ENCODE data around the gene C2orf80. TPM values are rescaled to one million over a fixed set of nuclear protein-coding genes. Genes with fewer than 3 reads are reported as not detected.
A peak's percentile ranks its signal among the peaks of the same experiment; 100 is the strongest.

The C2orf80 gene
- total and polyA plus RNA-seq, 9 of the 15 experiments (the other 6 are each of a cell fraction or from before 2014, with no cell fraction given) = not detected

DNA sequence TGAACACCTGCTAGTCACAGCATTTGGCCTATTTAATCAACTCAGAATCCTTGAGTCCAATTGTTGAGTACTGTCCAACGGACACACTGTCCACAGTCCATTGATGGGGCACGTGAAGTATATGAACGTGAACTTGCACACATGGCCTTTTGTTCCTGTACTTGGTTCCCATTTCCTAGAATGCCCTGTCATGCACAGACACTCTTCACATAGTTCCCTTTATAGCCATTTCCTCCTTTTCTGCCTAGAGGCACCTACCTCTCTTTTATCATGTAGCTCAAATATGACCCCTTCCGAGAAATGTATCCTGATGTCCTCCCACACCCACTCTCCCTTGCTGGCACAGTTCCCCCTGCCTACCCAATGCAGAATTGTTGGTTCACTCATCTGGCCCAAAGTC, 17.7 kb downstream of the C2orf80 start (continued):
- no peak for TF ChIP-seq SP2 (IDR thresholded peaks at IDR 0.05; ENCODE audit: extremely low read depth, low read depth, low read length, poor library complexity, severe bottlenecking)
- TF ChIP-seq C11orf30 (IDR thresholded peaks at IDR 0.05; ENCODE audit: low read depth) = peak; percentile 65
- TF ChIP-seq, protein P1, sequence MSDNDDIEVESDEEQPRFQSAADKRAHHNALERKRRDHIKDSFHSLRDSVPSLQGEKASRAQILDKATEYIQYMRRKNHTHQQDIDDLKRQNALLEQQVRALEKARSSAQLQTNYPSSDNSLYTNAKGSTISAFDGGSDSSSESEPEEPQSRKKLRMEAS (CRISPR knock-in tag; IDR thresholded peaks at IDR 0.05) = no peak
- TF ChIP-seq, protein P2, sequence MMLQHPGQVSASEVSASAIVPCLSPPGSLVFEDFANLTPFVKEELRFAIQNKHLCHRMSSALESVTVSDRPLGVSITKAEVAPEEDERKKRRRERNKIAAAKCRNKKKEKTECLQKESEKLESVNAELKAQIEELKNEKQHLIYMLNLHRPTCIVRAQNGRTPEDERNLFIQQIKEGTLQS (IDR thresholded peaks at IDR 0.05) = no peak
- TF ChIP-seq, protein P2 (CRISPR knock-in tag; conservative IDR thresholded peaks at IDR 0.05) = no peak
- no peak for TF ChIP-seq CBX2 (IDR thresholded peaks at IDR 0.05; ENCODE audit: insufficient read depth, low read length, poor library complexity, severe bottlenecking)
- no peak for TF ChIP-seq GATA2 (CRISPR knock-in tag; IDR thresholded peaks at IDR 0.05)
- no peak for TF ChIP-seq FOXM1 (IDR thresholded peaks at IDR 0.05; ENCODE audit: low read depth)
- no peak for TF ChIP-seq FOXM1 (CRISPR knock-in tag; IDR thresholded peaks at IDR 0.05; ENCODE audit: low read depth)
- TF ChIP-seq IFI16 (CRISPR knock-in tag; IDR thresholded peaks at IDR 0.05) = no peak
- no peak for TF ChIP-seq TARDBP (IDR thresholded peaks at IDR 0.05)
- TF ChIP-seq XRCC5 (IDR thresholded peaks at IDR 0.05; ENCODE audit: low read depth, low read length) = no peak
- no peak for TF ChIP-seq ZNF133 (CRISPR knock-in tag; IDR thresholded peaks at IDR 0.05)
- no peak for TF ChIP-seq POLR2H (tag; IDR thresholded peaks at IDR 0.05; ENCODE audit: low read depth)
- TF ChIP-seq RBM22 (IDR thresholded peaks at IDR 0.05; ENCODE audit: low read depth, low read length, poor library complexity, severe bottlenecking) = no peak
- TF ChIP-seq STAT5B (CRISPR knock-in tag; IDR thresholded peaks at IDR 0.05) = no peak
- no peak for TF ChIP-seq ELK1 (CRISPR knock-in tag; IDR thresholded peaks at IDR 0.05)
- TF ChIP-seq MAFF (IDR thresholded peaks at IDR 0.05; ENCODE audit: low read length) = peak; percentile 57; the same call in 1 of the 2 replicates
- no peak for TF ChIP-seq CHD2 (IDR thresholded peaks at IDR 0.05; ENCODE audit: low read depth, low read length)
- TF ChIP-seq ZBTB33 (CRISPR knock-in tag; IDR thresholded peaks at IDR 0.05) = no peak
- TF ChIP-seq CHD1 (IDR thresholded peaks at IDR 0.05; ENCODE audit: low read length) = no peak
- peak; percentile 12; the same call in 1 of the 2 replicates for TF ChIP-seq DPF2 (IDR thresholded peaks at IDR 0.05)
- no peak for TF ChIP-seq POLR3G (IDR thresholded peaks at IDR 0.05; ENCODE audit: extremely low read depth, insufficient read length, insufficient replicate concordance)
- TF ChIP-seq PML (IDR thresholded peaks at IDR 0.05; ENCODE audit: low read length) = no peak
- TF ChIP-seq, protein P3, sequence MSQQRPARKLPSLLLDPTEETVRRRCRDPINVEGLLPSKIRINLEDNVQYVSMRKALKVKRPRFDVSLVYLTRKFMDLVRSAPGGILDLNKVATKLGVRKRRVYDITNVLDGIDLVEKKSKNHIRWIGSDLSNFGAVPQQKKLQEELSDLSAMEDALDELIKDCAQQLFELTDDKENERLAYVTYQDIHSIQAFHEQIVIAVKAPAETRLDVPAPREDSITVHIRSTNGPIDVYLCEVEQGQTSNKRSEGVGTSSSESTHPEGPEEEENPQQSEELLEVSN (IDR thresholded peaks at IDR 0.05; ENCODE audit: borderline replicate concordance in 1 of 2, extremely low read depth in 1 of 2, insufficient read depth in 1 of 2, insufficient read length in 1 of 2, low read depth in 1 of 2, low read length in 1 of 2, poor library complexity in 1 of 2, severe bottlenecking in 1 of 2) = no peak
- TF ChIP-seq ZNF239 (CRISPR knock-in tag; IDR thresholded peaks at IDR 0.05) = no peak

Measured in K562 (cell line).